ENCODE measurements around the gene CRPPA. TPM values are rescaled to one million over a fixed set of nuclear protein-coding genes. Genes with fewer than 3 reads are reported as not detected.

Gene CRPPA
- total RNA-seq, 1 donor: 3.2 TPM

GRCh38 chr7:16423761-16424160, 2.4 kb upstream of the CRPPA start:
- no peak overlapping the region for H3K4me3 ChIP-seq (ENCODE audit: low read depth, low read length)
- no peak for DNase-seq (ENCODE audit: low read depth)
- TF ChIP-seq CTCF (IDR thresholded peaks at IDR 0.05; ENCODE audit: insufficient read depth, low read length): no peak

- no peak for DNase-seq (ENCODE audit: low read depth)
- H3K4me3 ChIP-seq (ENCODE audit: low read depth, low read length): no peak overlapping the region
- no peak for TF ChIP-seq CTCF (IDR thresholded peaks at IDR 0.05; ENCODE audit: insufficient read depth, low read length)
These were observed 1.6 kb upstream of the CRPPA start for GRCh38 chr7:16422917-16423316.

DNA sequence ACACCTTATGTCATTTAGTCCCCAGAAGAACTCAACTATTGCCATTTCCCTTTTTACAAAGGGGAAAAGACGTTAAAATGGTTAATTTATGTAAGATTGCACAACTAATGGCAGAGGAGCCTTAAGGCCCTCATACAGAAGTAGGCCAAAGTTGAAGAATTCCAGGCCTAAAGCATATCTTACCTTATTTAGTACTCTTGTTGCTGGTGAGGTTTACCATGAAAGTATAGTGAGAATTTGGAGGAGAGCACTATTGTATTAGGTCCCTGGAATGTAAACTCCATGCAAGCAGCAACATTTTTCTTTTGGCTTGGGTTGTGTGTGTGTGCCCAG, 731 bp upstream of the CRPPA start:
- no peak overlapping the region for H3K4me3 ChIP-seq (ENCODE audit: low read depth, low read length)
- TF ChIP-seq CTCF (IDR thresholded peaks at IDR 0.05; ENCODE audit: insufficient read depth, low read length): no peak
- peak; percentile 44 for DNase-seq (ENCODE audit: low read depth)

DNA sequence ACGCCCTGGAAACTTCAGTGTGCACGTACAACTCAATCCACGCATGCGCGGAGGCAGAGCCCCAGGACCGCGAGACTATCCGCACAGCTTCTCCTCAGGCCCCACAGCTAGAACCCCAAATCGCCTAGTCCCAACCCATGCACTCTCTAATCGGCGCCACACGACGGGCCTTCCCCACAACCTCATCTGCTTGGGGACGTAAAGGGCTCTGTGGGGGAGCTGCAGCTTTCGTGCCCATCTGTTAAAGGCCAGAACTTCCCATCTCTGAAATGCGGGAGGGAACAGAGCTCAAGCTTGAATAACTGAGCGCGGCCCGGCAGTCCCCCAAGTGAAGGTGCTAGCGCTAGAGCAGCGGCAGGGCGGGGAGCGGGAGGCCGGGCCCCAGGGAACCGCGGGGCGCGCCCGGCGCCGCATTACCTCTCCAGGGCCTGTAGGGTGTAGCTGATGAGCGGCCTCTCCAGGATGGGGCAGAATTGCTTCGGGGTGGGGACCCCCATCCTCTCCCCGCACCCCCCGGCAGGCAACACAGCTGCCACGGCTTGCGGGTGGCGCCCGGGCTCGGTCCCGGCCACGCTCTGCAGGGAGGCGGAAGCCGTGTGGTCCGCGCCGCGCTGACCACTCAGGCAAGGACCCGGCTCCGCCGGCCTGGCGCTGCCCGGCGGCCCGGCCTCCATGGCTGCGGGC, 547 bp downstream of the CRPPA start:
- H3K4me3 ChIP-seq (ENCODE audit: low read depth, low read length): peak overlapping the region; percentile 70
- TF ChIP-seq CTCF (IDR thresholded peaks at IDR 0.05; ENCODE audit: insufficient read depth, low read length): peak; percentile 45
- DNase-seq (ENCODE audit: low read depth): peak; percentile 89

DNA sequence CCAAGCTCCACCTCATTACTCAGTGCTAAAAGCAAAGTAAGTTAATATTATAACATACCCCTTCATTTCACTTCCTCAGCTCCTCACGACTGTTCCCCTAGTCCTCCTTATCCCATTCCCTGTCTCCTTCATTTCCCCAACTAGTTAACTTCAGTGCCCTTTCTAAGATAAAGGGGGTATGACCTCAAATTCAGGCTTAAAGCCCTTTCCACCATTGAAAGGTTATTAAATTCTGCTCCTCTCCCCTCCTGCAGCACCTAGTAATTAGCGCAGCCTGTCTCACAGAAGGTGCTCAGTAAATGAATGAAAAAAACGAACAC, 1.0 kb downstream of the CRPPA start:
- peak overlapping the region; percentile 70 for H3K4me3 ChIP-seq (ENCODE audit: low read depth, low read length)
- TF ChIP-seq CTCF (IDR thresholded peaks at IDR 0.05; ENCODE audit: insufficient read depth, low read length): no peak
- no peak for DNase-seq (ENCODE audit: low read depth)

DNA sequence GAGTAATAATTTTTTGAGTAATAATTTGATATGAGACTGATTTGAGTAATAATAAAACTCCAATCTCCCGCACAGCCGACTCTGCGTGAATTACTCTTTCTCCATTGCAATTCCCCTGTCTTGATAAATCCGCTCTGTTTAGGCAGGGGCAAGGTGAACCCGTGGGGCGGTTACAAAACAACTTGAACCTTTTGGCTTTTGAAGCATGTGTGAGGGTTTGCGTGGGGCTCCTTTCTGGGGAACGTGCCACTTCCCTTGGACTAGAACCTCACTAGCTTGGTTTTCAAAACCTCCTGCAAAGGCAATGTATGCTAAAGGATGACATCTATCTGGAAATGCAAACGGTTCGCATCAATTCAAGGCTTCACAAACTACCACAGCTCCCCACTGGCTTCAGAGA, 1.5 kb downstream of the CRPPA start:
- DNase-seq (ENCODE audit: low read depth): no peak
- H3K4me3 ChIP-seq (ENCODE audit: low read depth, low read length): no peak overlapping the region
- TF ChIP-seq CTCF (IDR thresholded peaks at IDR 0.05; ENCODE audit: insufficient read depth, low read length): no peak

DNA sequence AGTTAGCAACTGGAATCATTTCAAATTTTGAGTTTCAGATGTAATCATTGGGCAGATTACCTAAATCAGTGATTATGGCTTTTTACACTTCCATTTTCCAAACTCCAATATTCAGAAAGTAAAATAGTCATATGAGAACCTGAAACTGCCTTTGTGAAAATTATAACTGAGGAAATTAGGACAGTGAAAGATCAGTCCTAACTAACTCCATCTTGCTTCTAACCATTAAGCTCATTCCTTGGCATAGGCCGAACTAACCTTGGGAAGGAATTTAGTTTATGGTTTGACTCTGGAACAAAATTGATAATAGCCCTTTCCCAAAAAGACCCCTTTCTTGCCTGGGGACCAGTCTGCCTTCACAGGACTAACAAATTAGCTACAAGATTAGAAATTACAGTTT, 2.2 kb downstream of the CRPPA start:
- DNase-seq (ENCODE audit: low read depth): no peak
- no peak for TF ChIP-seq CTCF (IDR thresholded peaks at IDR 0.05; ENCODE audit: insufficient read depth, low read length)
- H3K4me3 ChIP-seq (ENCODE audit: low read depth, low read length): no peak overlapping the region

Data from fibroblast of the aortic adventitia (primary cell).